CD1c-positive myeloid dendritic cell (primary cell): ENCODE data around the gene OPTC.
"Not testable (repeated sequence)": the region's sequence is repeated elsewhere in the genome, so short reads cannot be mapped to it uniquely, and the experiment has no call there.

Experiments used
- DNase-seq: peaks from one replicate; pipeline ENCODE4 v3.0.0-alpha.2; 2016; ENCODE audit errors: extremely low spot score

OPTC gene, protein sequence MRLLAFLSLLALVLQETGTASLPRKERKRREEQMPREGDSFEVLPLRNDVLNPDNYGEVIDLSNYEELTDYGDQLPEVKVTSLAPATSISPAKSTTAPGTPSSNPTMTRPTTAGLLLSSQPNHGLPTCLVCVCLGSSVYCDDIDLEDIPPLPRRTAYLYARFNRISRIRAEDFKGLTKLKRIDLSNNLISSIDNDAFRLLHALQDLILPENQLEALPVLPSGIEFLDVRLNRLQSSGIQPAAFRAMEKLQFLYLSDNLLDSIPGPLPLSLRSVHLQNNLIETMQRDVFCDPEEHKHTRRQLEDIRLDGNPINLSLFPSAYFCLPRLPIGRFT

DNA sequence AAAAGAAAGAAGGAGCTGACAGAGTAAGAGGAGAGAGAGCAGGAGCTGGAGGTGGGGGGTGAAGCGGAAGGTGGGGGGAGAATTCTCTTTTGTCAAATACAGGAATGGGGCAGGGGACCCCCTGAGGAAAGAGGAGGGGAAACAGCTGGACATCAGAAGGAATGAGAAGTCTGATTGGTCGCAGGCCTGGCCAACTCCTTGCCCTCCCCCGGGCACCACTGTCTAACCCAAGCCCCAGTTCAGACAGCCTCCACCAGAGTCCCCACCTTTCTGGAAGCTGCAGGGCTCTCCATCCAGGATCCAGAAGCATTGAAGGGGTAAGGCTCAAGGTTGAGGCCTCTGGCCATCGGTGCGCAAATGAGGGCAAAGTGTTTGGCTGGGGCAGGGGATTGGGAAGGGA lies at the start of gene OPTC:
Gene OPTC (plus strand): TSS at position 253 of the 400 bp plus-strand sequence. CDS start 1,853 bp downstream, outside the sequence.
- no peak for DNase-seq

DNA sequence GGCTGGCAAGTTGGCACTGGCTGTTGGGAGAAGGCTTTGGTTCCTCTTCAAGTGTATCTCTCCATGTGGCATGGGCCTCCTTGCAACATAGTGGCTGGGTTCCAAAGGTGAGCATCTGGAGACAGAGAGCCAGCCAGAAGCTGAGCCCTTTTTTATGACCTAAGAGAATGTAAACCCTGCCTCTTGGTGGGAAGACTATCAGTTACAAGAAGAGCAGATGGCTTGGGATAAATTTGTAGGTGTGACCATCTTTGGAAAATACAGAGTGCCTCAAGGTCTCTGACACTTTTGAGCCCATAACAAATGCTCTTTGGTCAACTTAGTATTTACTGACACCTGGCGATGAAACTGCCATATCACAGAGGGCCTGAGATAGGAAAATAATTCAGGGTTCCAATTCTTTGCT lies 49.8 kb upstream of the OPTC start:
- DNase-seq: no peak

- DNase-seq: peak; percentile 62
These were observed 46.8 kb upstream of the OPTC start for GRCh38 chr1:203447151-203447550.

DNA sequence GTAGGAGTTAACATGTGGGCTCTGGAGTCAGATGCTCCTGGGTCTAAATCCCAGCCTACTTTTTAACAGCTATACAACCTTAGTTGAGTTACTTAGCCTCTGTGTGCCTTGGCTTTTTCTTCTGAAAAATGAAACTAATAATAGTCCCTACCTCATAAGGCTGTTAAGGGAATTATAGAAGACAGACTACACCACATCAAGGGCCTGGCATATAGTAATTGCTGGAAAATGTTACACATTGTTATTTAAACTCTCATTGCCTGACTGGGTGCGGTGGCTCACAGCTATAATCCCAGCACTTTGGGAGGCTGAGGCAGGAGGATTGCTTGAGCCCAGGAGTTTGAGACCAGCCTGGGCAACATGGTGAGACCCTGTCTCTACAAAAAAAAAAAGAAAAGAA lies 46.4 kb upstream of the OPTC start:
- not testable (repeated sequence) for DNase-seq

DNA sequence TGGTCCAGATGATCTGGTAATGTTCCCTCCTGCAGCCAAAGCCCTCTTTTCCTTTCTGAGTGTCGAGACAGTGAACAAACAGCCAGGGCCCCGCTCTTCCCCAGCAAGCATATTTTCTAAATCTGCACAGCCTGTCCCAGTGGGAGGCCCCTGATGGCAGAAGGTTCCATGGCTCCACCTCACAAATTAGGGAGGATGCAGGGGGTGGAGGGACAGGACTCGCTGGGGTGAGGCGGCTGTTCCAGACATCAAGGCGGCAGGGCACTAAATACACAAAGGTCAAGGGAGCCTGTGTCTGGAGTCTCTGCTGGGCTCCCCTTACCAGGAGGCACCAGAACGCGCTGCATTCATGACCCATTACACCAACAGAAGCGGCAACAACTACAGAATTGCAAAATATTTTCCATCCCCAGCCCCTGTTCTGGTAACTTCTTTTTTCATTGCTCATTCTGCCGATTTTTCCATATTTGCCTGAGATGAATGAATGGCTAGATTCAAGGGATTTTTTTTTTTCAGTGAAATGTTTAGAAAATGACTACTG lies 45.4 kb upstream of the OPTC start:
- DNase-seq: no peak

DNA sequence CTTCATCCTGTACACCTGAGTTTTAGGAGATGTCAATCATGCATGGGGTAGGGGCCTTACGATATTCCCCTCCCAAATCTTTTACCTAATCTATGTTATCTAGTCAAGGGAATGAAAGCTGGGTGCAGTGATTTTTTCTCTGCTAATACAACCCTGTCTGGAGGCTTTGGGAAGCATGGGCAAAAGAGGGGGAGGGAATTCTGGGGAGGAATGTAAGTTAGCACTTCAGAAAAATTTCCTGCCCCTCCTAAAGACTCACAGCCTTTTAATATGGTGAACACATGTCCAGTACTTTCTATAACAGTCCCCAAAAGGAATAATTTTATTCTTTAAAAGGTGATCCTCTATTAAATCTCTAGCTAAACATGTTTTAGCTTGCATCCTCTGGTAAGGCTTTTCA lies 44.0 kb upstream of the OPTC start:
- no peak for DNase-seq

- no peak for DNase-seq
These were observed 43.3 kb upstream of the OPTC start for GRCh38 chr1:203450479-203451149.

GRCh38 chr1:203451836-203452784 lies 41.8 kb upstream of the OPTC start:
- no peak for DNase-seq

GRCh38 chr1:203453016-203453415 lies 40.9 kb upstream of the OPTC start:
- no peak for DNase-seq

DNA sequence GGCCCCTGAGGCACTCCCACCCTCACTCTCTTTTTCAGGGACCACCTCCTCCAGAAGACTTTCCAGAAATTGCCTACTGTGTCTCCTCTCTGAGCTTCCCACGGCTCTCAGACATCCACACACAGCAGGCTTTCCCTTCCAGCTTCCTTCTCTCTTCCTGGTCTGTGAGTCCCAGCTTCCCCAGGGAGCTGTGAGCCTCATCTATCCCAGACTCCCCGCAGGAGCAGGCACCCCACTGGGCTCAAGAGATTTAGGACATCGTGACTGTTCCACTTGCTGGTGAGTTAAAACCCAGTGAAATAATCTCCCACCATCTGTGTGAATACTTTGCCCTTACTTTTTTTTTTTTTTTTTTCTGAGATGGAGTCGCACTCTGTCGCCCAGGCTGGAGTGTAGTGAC lies 40.3 kb upstream of the OPTC start:
- DNase-seq: no peak

DNA sequence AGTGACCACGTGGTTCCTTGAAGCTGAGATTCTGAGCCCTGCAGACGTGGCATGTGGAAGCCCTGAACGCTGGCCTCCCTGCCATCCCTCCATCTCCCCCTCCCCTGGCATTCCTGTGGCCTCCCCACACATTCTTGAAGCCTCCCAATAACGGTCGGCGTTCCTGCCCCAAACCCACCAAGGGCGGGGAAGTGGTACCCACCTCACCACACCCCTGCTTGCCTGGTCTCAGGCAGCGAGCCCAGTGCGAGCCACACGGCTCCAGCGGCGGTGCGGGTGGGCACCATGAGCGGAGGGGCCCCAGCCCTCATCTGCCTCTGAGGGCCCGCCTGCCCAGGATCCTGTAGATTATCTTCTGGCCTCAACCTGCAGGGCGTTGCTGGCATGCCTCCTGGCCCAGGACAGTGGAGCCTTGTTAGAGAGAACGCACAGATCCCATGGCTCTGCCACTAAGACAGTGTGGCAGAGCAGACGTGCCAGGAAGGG lies 38.9 kb upstream of the OPTC start:
- no peak for DNase-seq

DNA sequence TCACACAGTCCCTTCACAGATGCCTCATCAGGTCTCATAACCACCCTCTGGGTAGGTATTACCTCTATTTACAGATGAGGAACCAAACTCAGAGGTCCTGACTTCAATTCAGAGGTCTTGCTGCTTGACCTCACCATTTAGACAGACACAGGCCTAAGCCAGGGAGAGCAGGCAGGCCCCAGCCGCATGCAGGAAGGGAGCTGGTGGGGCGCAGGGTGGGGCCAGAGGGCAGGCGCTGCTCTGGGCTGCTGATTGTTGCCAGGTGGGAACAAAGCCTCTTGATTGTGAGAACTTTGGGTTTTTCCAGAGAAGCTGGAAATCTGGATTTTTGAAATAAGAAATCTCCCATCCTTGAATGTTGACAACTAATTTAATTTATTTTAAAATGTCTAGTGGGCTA lies 38.2 kb upstream of the OPTC start:
- DNase-seq: no peak

- no peak for DNase-seq
These were observed 37.4 kb upstream of the OPTC start for GRCh38 chr1:203456577-203456976.

DNA sequence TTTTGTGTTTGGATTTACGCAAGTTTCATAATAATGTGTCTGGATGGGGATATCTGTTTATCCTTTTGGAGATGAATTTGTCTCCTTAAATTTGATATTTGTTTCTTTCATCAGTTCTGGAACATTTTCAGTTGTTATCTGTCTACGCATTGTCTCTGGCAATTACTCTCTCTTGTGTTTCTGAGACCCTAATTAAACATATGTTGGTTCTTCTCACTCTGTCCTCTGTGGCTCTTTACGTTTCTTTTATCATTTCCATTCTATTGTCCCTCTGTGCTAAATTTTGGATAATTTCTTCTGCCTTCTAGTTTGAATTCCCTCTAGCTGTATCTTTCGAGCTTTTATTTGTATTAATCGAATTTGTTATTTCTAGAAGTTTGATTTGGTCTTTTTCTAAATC lies 35.9 kb upstream of the OPTC start:
- no peak for DNase-seq

DNA sequence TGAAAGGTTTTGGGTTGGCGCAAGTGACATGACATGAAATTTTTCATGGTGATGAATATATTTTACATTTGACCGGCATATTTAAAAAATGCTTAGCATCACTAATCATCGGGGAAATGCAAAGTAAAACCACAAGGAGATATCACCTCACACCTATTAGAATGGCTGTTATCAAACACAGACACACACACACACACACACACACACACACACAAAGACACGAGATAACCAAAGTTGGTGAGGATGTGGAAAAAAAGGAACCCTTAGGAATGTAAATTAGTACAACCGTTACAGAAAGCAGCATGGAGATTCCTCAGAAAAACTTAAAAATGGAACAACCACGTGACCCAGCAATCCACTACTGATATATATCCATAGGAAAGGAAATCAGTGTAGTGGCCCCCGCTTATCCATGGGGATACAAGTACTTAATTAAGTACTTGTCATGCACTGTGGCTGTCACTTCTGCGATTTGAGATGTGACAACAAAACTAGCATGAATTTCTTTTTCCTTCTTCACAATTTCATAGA lies 34.2 kb upstream of the OPTC start:
- DNase-seq: no peak

- no peak for DNase-seq
These were observed 32.2 kb upstream of the OPTC start for GRCh38 chr1:203461717-203462116.

GRCh38 chr1:203462143-203462542 lies 31.8 kb upstream of the OPTC start:
- DNase-seq: no peak

- DNase-seq: no peak
These were observed 31.1 kb upstream of the OPTC start for GRCh38 chr1:203462878-203463277.

GRCh38 chr1:203463469-203464062 lies 30.4 kb upstream of the OPTC start:
- no peak for DNase-seq

DNA sequence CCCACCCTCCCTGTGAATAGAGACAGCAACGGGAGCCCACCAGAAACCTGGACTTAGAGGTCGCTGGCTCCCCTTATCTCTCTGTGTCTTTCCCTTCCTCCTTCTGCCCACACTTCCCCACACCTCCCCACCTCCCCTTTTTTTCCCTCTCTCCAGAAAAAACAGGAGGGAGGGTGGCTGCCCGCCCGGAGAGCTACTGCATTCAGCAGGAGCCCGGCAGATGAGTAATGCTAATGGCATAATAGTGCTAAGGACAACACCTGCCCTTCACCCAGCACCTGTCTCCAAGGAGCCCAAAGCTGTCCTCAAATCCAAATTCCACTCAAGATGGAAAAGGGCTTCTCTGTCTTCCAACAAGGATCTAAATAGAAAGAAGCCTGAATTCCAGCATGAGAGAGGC lies 29.7 kb upstream of the OPTC start:
- DNase-seq: no peak

- no peak for DNase-seq
These were observed 29.2 kb upstream of the OPTC start for GRCh38 chr1:203464743-203465142.
